ENCODE results near the gene TNS4.
A peak's percentile ranks its signal among the peaks of the same experiment; 100 is the strongest.

TNS4 gene

DNA sequence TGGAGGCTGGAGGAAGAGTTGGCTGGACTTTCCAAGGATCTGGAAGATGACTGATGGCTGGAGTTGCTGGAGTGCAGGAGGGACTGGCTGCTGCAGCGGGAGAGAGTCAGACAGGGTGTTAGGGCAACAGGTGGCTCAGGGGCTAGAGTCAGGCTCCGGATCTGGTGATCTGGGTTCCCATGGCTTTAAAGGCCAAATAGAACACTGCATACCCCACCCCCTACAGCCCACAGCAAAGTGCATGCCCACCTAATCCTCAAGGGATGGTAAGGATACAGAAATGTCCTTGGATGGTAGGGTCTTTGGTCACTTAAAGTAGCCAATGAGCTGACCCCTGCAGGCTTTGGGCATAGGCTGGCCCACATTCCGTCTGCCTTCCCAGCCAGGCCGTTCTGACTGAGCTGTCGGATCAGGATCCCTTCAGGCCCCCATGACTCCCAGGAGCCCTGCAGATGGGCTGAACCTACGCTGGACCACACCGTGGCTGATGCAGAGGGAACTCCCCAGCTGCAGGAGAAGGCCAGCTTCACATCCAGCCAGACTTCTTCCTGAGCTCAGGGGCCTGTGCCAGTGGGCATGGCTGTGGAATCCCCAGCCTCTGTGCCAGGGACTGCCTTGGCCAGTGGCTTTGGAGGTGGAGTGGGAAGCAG, 13.9 kb downstream of the TNS4 start:
- no peak for DNase-seq

DNA sequence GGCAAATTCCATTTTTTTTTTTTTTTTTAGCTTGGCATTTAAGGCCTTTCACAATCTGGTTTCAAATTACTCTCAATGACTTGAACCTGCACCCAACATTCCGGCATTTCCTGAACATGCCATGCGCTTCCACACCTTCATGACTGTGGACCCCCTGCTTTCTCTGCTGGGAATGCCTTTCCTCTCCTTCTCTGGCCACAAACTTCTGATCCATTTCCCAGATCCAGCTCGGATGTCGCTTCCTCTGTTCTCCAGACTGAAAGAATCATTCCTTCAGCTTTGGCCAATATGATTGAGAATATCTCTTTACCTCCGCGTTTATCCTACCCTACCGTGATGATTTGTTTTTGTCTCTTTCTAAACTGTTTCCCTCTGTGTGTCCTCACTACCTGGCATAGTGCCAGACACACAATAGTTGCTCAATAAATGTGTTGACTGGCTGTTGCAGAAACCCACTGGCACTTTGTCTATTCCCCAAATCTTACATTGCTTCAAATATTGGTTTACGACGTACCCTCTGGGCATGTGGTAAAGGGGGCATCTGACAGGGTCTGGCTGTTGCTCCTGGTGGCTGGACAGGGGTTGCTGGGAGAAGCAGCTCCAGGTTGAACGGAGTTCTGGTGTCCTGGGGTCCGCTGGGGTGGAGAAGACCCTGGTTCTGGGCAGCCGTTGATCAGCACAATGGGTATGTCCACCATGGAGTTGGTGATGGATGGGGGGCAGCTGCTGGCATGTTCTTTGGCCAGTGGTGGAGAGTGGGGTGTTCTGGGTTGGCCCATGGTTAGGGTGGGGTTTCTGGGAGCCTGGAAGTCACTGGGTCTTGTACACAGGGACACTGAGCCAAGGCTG, 14.7 kb downstream of the TNS4 start:
- no peak for DNase-seq

DNA sequence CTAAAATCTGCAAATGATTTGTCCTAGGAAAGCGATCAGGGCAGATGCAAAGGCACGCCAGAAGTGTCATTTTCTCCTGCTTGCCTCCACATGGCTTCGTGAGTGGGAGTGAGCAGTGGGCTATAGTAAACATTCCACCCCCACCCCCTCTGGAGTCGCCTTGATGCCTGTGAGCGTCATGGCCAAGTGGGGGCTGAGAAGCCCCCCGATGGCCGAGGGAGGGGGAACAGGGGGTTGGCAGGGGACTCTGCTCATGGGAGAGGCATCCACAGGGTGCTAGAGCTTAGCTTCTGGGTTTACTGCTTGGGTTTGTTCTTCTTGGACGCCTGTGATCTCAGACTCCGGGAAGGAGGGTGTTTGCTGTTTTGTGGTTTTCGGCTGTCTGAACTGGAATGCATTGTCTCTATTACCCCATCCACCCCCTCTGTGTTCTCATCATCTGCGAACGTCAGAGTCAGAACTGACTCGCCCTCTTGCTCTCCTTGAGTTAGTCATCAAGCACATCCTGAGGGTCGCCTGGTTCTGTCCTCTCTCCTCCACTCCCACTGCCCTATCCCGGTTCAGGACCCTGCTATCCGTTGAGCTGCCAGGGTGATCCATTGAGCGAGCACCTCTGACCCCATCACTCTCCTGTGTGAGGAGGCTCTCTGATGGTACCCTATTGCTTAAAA, 15.4 kb downstream of the TNS4 start:
- peak; percentile 52 for DNase-seq

DNA sequence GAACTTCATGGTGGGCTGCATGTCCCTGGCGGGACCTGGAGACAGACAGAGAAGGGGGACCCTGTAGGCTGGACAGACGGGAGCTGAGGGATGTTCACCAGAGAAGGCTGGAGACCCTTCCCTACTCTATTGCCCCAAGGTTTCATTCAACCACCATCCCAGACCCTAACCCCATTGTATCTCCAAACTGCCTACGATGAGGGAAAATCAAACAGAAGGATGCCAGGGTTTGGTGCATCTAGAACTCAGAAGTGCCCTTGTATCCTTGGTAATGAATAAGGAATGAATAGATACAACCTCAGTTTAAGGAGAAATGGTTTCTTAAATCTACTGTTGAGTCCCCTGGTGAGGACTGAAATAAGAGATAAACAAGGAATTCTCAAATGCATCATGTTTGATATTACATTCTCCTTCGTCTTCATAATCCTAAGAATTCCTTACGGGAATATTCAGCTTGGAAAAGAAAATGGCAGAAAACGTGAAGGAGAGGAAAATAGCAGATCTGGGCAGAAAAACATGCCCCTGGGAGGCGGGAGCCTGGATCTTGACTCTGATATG, 16.4 kb downstream of the TNS4 start:
- DNase-seq, result no peak

- DNase-seq, result no peak
These were observed 17.0 kb downstream of the TNS4 start for GRCh38 chr17:40484285-40484972.

DNA sequence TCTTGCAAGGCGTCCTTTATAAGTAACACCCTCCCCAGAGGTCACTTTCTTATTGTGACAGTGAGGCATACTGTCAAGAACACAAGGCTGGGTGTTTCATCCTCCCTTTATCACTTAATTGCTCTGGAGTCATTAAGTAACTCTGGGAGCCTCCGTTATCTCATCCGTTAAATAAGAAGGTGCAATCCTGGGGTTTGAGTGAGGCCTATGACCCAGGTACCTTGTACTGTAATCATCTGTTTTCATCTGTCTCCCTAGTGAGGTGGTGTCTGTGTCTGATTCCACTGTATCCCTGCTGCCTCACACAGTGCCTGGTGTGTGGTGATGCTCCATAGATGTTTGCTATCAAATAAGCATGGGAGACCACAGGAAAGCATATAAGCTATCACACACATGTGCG, 17.7 kb downstream of the TNS4 start:
- no peak for DNase-seq

DNA sequence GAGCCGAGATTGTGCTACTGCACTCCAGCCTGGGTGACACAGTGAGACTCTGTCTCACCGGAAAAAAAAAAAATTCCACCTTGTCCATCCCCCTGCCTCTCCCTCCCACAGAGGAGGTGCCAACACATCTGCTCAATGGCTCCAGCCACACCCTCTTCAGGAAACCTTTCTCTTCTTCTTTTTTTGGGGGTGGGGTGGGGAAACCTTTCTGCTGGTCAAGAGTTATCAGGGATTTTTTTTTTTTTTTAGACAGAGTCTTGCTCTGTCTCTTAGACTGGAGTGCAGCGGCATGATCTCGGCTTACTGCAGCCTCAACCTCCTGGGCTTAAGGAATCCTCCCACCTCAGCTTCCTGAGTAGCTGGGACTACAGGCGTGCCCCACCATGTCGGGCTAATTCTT, 18.7 kb downstream of the TNS4 start:
- DNase-seq, result no peak

GRCh38 chr17:40481106-40481505, 20.3 kb downstream of the TNS4 start:
- DNase-seq, result no peak

GRCh38 chr17:40480501-40481003, 20.9 kb downstream of the TNS4 start:
- DNase-seq, result no peak

DNA sequence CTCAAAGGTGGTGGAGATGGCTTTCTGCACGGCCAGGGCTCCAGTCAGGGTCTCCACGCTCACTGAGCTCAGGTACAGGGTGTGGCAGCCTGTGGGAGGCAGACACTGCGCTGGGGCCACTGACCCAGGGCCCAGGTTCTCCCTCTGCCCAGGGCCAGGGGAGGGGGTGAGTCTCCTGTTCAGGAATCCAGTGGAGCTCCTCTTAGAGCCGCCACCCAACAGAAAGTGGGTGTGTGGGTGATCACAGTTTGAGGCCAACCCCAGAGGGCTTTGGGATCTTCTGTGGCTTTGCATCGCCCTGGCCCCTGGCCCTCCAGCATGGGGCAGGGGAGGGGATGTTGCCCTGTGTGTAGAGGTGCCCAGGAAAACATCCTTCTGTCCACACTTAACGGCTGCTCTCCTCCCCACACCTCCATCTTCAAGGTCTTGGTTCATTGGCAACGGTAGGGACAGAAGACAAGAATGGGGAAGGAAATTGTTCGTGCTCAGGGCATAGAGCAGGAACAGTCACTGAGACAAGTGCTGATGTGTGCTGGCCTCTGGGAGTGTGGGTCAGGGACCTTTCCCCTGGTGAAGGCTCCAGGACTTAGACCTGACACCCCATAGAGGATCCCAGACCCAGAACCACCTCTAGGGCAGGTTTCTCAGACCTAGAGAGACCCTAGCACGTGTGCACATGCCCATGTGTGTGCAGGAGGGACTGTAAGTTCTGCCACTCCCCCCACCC, 21.5 kb downstream of the TNS4 start:
- no peak for DNase-seq

GRCh38 chr17:40478486-40478885, 22.9 kb downstream of the TNS4 start:
- no peak for DNase-seq

GRCh38 chr17:40477796-40478195, 23.6 kb downstream of the TNS4 start:
- DNase-seq, result no peak

DNA sequence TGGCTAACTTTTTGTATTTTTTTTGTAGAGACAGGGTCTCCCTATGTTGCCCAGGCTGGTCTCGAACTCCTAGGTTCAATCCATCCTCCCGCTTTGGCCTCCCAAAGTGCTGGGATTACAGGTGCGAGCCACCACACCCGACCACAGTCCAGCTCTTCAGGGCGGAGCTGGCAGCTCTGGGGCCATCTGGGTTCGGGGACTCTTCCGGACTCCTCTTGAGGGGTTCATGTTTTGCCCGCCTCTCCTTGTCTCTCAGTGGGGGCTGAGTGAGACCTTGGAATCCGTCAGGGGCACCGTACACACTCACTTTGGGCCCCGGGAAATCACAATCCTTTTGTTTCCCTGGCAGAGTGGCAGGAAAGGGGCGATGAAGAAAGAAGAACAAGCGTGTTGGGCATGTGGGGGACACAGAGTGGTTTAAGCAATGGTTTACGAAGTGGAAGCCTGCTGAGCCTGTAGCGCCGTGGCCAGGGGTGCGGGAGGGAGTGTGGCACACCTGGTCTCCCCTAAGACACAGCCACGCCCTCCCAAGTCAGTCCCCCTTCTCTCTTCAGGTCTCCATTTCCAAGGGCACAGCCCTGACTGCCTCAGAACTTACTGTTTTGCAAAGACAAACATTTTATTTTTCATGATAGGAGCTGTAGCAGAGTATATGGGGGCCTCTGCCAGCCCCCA, 26.1 kb downstream of the TNS4 start:
- no peak for DNase-seq

GRCh38 chr17:40474419-40475002, 26.9 kb downstream of the TNS4 start:
- no peak for DNase-seq

DNA sequence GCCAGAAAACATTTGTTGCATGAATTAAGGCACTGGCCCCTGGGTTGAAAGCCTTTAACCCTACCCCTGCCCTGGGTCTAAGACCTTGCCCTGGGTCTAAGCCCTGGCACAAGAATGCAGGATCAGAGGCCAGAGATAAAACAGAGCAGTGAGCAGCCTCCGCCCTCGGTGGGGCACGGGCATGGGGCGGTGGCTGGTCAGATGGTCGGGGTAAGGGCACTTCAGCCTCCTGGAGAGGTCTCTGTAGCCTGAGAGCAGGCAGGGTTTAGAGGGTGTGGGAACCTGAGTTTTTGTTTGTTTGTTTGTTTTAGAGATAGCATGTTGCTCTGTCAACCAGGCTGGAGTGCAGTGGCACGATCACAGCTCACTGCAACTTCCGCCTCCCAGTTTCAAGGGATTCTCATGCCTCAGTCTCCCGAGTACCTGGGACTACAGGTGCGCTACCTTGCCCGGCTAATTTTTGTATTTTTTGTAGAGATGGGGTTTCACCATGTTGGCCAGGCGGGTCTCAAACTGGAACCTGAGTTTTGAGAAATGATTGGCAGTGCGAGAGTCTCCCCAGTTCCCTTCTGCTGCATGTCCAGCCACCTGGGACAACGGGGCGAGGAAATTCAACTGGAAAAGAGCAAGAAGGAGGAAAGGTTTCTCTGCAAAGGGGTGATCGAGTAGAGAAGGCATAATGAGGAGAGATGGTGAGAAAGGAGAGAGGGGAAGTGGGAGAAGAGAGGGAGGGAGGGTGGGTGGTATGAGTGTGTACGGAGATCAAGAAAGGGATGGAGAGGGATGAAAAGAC, 27.7 kb downstream of the TNS4 start:
- no peak for DNase-seq

DNA sequence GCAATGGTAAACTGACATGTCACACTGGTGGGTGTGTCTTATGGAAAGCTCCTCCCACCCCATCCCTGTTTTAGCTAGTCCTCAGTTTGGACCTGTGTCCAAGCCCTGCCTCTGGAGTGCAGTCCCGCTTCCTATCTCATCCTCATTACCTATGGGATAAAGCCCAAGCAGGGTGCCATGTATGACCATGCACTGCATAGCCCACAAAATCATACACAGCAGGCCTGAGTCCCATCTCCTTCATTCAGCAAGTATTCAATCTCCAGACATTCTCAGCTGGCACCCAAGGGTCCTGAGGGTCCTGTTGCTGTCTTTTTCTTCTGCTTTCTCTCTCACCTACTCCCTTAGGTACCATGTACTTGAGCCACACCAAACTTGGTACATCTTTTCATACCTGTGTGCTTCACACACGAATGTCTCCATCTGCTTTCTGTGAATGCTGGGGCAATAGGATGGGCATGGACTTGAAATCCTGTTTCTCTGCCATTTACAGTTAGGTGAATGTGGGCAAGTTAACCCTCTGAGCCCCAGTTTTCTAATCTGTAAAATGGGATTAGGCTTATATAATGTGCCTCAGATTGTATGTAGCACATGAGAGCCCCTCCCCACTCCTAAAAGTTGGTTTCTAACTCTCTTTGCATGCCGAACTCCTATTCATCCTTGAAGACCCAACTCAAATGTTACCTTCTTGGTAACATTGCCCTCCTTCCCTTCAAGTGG, 28.5 kb downstream of the TNS4 start:
- DNase-seq, result no peak

- DNase-seq, result no peak
These were observed 29.3 kb downstream of the TNS4 start for GRCh38 chr17:40471846-40472732.

Data from GOT3 (cell line).